Activated T-cell treated with anti-CD3 and anti-CD28 coated beads, Interleukin-2, amount 50 U/mL, for 1 hour (primary cell): Measurements from ENCODE around the gene AADAT.

Experiments
- DNase-seq: peaks from one replicate; pipeline ENCODE4 v3.0.0-alpha.2; 2020

The AADAT gene

DNA sequence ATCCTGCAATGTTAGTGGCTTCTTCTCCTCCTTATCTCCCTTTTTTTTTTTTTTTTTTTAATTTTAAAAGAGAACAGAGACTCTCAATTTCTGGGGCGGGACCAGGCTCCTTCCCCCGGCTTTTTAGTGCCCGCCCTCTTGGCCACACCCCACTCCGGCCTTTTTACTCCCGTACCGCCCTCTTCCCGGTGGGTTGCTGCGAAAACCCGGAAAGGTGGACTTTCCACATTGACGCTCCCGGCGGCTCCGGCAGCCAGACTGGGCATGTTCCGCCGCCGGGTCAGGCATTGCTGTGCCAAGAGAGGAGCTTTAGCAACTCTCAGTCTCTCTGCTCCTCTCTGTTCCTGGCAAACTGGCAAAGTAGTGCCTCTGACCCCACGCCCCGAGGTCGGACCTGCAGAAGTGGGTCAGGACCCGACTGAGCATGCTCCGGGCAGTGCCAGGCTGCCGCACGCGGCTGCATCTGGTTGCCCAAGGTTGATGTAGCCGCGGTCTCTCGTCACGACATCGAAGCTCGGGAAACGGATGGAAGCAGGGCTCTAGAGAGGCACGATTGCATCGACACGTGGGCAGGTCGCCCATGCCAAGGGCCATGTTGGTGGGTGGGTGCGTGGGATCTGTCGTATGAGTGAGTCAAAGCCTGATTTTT is 62.5 kb downstream of the AADAT start:
- peak; percentile 90 for DNase-seq

- peak; percentile 87 for DNase-seq
Observed at GRCh38 chr4:170026253-170027021, 63.3 kb downstream of the AADAT start, which contains the start of gene MFAP3L. Gene MFAP3L, minus strand, starts transcription at chr4:170026395. Its CDS starts 20,518 bp downstream, at chr4:170005877.

DNA sequence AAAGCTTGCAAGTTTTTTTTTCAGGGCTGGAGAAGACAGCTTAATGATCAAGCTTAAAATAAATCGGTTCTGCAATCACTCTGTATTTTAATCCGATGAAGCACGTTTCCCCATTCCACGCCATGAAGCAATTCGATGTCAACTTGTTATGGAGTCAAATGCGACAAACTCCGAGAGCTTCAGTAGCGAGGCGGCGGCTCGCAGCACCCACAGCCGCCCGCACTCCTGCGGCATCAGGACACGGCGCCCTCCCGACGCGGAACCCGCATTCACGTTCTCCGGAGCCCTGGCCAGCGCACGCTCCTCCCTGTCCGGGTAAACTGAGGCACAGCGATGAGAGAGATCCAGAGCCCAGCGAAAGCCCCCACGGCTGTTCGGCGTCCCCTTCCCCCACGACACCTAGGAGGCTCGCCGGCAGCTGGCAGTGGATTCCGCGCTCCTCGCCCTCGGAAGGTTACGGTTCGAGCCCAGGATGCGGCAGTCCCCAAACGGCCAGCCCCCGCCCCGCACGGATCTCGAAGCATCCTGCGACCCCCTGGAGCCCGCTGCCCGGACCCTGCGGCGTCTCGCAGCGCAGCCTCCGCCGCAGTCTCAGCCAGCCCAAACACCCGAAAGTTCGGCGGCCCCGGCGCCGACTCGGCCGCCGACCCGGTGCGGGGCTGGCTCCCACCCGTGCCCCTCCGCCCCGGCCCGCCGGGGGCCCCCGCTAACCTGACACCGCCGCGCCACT is 64.1 kb downstream of the AADAT start:
- DNase-seq: no peak

- DNase-seq: no peak
Observed at GRCh38 chr4:170022211-170022610, 67.5 kb downstream of the AADAT start.

GRCh38 chr4:170017252-170017651 is 72.5 kb downstream of the AADAT start:
- no peak for DNase-seq

DNA sequence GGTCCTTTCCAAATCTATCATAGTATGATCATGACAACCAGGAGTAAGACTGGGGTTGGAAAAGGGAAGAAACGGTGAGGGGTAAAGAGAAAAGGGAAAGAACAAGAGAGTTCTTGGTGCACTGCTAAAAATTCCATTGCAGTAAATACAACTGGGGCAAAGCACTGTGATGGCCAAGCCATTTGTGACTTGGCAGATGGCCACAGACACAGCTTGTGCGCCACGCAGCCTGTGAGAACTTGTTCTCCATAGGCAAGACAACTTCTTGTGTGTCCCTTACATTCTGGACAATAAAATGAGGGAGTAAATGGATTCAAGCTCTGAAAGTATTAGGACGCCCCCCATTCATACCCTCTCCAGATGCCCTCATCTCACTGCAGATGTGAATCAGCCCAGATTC is 74.5 kb downstream of the AADAT start:
- DNase-seq: no peak

GRCh38 chr4:170014359-170015011 is 75.3 kb downstream of the AADAT start:
- no peak for DNase-seq

GRCh38 chr4:170012629-170012958 is 77.2 kb downstream of the AADAT start:
- no peak for DNase-seq

DNA sequence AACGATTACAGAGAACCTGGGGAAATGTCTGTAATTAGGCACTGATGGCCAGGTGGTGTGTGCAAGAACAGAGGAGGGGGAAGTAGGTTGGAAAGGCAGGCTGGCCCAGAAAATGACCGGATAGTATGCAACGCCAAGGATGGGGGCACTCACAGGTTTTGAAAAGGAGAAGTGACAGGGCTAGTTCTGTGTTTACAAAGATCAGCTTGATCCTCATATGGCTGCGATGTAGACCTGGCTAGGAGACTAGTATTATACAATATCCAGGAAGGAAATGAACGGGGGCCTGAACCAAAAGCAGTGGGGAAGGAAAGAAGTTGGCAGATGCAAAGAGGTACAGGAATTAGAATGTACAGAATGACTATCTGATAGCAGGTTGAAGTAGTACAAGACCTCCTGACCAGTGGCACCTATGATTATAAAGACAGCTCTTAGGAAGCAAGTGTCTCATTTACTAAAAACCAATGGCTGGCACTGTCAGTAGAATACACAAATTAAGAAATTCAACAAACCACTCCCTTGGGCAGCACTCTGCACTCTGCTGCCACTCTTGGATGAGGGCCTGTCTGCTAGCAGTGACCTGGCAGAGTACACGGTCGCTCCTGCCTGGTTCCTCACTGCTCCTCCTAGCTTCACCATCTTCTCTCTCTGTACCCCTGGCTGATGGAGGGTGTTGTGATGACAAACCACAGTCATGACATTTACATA is 77.7 kb downstream of the AADAT start:
- no peak for DNase-seq
